Breast epithelium (tissue), 4 donors: ENCODE measurements around the gene KIAA1217. TPM values are rescaled to one million over a fixed set of nuclear protein-coding genes. Genes with fewer than 3 reads are reported as not detected.

Experiments used
- DNase-seq, 2 donors: peaks; one replicate each; pipeline ENCODE4 v3.0.0-alpha.2; 2019; ENCODE audit warnings: low spot score in 2 of 2
- H3K27ac ChIP-seq, 2 donors: fragments of 200-600 bp; sonication (generic) in 1 of 2; one replicate each; pipeline ENCODE4 v1.5.1; 2016 to 2019; ENCODE audit warnings: mild to moderate bottlenecking in 1 of 2
- H3K27me3 ChIP-seq, 2 donors: fragments of 200-600 bp; sonication (generic) in 1 of 2; one replicate each; pipeline versions ENCODE4 v1.5.1 to v1.6.0; 2017 to 2019; ENCODE audit warnings: control low read depth in 1 of 2, mild to moderate bottlenecking in 1 of 2
- H3K36me3 ChIP-seq: fragments of 200-600 bp; one replicate; pipeline ENCODE4 v1.5.1; 2019
- H3K4me1 ChIP-seq, 2 donors: fragments of 200-600 bp; sonication (generic); one replicate each; pipeline ENCODE4 v1.5.1; 2016 to 2019; ENCODE audit warnings: control low read depth in 1 of 2
- H3K4me3 ChIP-seq, 3 donors: fragments of 200-600 bp; sonication (generic); 1 replicate in 2 of 3; 2 replicates in 1 of 3; pipeline ENCODE4 v1.5.1; 2016 to 2019; ENCODE audit warnings: mild to moderate bottlenecking in 3 of 3, moderate library complexity in 2 of 3
- H3K9me3 ChIP-seq, 2 donors: fragments of 200-600 bp; sonication (generic) in 1 of 2; one replicate each; pipeline ENCODE4 v1.5.1; 2016 to 2019; ENCODE audit warnings: control low read depth in 1 of 2
- CTCF ChIP-seq, 3 donors: fragments of 450-650 bp; IDR thresholded peaks; one replicate each; pipeline ENCODE4 v1.5.1; 2016 to 2017; ENCODE audit warnings: antibody characterized with exemption in 3 of 3, mild to moderate bottlenecking in 3 of 3, moderate library complexity in 3 of 3
- POLR2A ChIP-seq: fragments of 450-650 bp; IDR thresholded peaks from one replicate; pipeline ENCODE4 v1.6.1; 2016; ENCODE audit warnings: antibody characterized with exemption, mild to moderate bottlenecking, moderate library complexity
- POLR2AphosphoS5 ChIP-seq, 3 donors: sonication (generic); formaldehyde crosslinking; IDR thresholded peaks; one replicate each; pipeline ENCODE4 v1.6.1; 2017; ENCODE audit warnings: antibody characterized with exemption in 3 of 3
- intact Hi-C: fragments of 100-400 bp; cut with DNase I; formaldehyde crosslinking; loops from one replicate; pipeline ENCODE4 v1.15.1; 2023; ENCODE audit warnings: low total_unique reads
- total RNA-seq, 3 donors: library from RNA; depleted of rRNA; stranded (reverse); fragments of >200 nt; gene quantifications; one replicate each; pipeline ENCODE4 v1.1.0, GENCODE V29; 2016

Gene KIAA1217
- total RNA-seq, 3 donors from 2014 or later, result 19.7 to 154 (median 83.6) TPM

DNA sequence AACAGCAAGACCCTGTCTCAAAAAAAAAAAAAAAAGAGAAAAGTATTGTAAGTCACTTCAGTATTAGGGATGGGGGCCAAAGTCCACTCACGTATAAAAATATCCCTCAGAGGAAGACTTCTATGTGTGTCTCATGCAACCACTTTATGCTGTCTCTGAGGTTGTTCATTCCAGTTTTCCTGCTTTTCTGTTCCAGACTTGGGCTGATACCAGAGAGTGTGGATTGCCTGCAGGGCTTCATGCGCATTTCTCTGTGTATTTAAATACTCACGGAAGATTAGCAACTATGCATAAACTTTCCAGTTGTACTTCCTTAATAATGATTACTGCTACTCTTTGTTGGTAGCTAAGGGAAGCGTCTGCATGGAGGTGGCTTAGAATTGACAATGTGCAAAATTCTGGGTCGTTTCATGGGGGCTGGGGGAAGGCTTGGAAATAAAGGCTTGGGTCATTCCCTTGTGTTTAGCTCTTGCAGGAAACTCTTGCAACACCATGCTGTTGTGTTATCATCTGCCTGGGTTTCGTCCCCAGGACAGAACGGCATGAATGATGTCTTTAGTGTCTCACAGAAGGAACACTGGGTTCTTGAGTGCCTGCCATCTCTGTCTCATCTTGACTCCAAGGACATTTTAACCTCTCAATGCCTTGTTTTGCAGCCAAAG lies 54.1 kb downstream of the KIAA1217 start:
- peak in 1 of 2 donors; percentile 77 for DNase-seq
- Histone ChIP-seq H3K4me1 (peaks cover 0 to 26% of the 10 kb centered on the region in 2 donors), H3K4me3 (no peak overlapping the region), H3K27me3 (no peaks in the 10 kb centered on the region), H3K9me3 (no peaks in the 10 kb centered on the region), H3K36me3 (no peaks in the 10 kb centered on the region), H3K27ac (peak overlapping the region; percentile 62 to 85)
- intact Hi-C loops, result no loop called here
- TF ChIP-seq POLR2A, result no peak
- TF ChIP-seq POLR2AphosphoS5 (IDR thresholded peaks at IDR 0.05), result peak in 2 of 3 donors; percentile 60 to 96
- TF ChIP-seq CTCF (IDR thresholded peaks at IDR 0.05), result no peak

DNA sequence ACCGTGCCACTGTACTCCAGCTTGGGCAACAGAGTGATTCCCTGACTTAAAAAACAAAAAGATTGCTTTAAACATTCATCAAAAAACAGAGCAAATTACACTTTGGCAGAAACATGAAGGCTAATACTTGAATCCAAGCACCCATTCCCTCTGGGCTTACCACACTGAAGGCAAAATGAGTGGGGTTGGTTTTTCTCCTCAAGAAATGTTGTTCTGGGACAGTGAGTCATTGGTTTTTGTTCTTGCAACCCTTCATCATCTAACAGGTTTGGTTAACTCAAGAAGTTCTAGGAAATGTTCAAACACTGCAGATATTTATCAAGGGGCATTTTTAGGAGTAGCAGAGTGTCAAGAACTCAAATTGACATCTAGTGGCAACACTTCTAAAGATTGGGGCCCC lies 60.5 kb downstream of the KIAA1217 start:
- Histone ChIP-seq H3K4me1 (no peaks in the 10 kb centered on the region), H3K4me3 (no peak overlapping the region), H3K36me3 (no peaks in the 10 kb centered on the region), H3K27me3 (no peaks in the 10 kb centered on the region), H3K9me3 (no peaks in the 10 kb centered on the region), H3K27ac (no peak overlapping the region)
- TF ChIP-seq POLR2AphosphoS5 (IDR thresholded peaks at IDR 0.05), result no peak
- TF ChIP-seq CTCF (IDR thresholded peaks at IDR 0.05), result no peak
- TF ChIP-seq POLR2A, result no peak
- intact Hi-C loops, result no loop called here
- DNase-seq, result no peak

- DNase-seq, result no peak
- TF ChIP-seq CTCF (IDR thresholded peaks at IDR 0.05) (no peak), POLR2AphosphoS5 (IDR thresholded peaks at IDR 0.05) (no peak), POLR2A (no peak)
- Histone ChIP-seq H3K4me1 (no peaks in the 10 kb centered on the region), H3K27ac (no peak overlapping the region), H3K36me3 (no peaks in the 10 kb centered on the region), H3K9me3 (no peaks in the 10 kb centered on the region), H3K27me3 (no peaks in the 10 kb centered on the region), H3K4me3 (no peak overlapping the region)
- intact Hi-C loops, result loop anchor here (2.0 kb wide), 1 partner anchor 60 kb away; no protein-coding TSS in a partner anchor
Measured at GRCh38 chr10:24272374-24272773, 63.4 kb downstream of the KIAA1217 start.

DNA sequence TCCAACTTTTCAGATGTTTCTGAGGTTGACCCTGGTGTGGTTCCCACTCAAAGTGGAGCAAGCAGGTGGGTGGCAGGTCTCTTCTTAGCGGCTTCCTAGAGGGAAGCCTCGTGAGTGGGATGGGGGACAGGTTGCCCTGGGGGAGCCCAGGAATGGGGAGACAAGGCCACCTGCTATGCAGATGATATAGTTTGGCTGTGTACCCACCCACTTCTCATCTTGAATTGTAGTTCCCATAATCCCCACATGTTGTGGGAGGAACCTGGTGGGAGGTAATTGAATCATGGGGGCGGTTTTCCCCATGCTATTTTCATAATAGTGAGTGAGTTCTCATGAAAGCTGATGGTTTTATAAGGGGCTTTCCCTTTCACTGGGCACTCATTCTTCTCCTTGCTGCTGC lies 68.3 kb downstream of the KIAA1217 start:
- Histone ChIP-seq H3K27ac (no peak overlapping the region), H3K4me3 (no peak overlapping the region), H3K9me3 (peaks cover 0 to 5% of the 10 kb centered on the region in 2 donors), H3K4me1 (no peaks in the 10 kb centered on the region), H3K27me3 (no peaks in the 10 kb centered on the region), H3K36me3 (no peaks in the 10 kb centered on the region)
- intact Hi-C loops, result no loop called here
- no peak for DNase-seq
- no peak for TF ChIP-seq POLR2AphosphoS5 (IDR thresholded peaks at IDR 0.05)
- no peak for TF ChIP-seq CTCF (IDR thresholded peaks at IDR 0.05)
- no peak for TF ChIP-seq POLR2A

GRCh38 chr10:24277771-24278170 lies 68.8 kb downstream of the KIAA1217 start:
- TF ChIP-seq POLR2AphosphoS5 (IDR thresholded peaks at IDR 0.05) (no peak), POLR2A (no peak)
- Histone ChIP-seq H3K27me3 (no peaks in the 10 kb centered on the region), H3K36me3 (no peaks in the 10 kb centered on the region), H3K27ac (no peak overlapping the region), H3K4me3 (no peak overlapping the region), H3K9me3 (peaks cover 0 to 5% of the 10 kb centered on the region in 2 donors), H3K4me1 (no peaks in the 10 kb centered on the region)
- intact Hi-C loops, result no loop called here
- no peak for DNase-seq
